Mesenchymal stem cell (in vitro differentiated cells and primary cell): Measurements from ENCODE around the gene ASB18.

ENCODE experiments used
- DNase-seq: peaks from one replicate; pipeline ENCODE4 v3.0.0-alpha.2; 2013
- H2AFZ ChIP-seq: one replicate; pipeline ENCODE4 v1.6.1; 2013; ENCODE audit warnings: low read depth, mild to moderate bottlenecking, control low read depth, inconsistent platforms, low read length, moderate library complexity
- H2AK5ac ChIP-seq: 2 replicates; pipeline ENCODE4 v1.6.1; 2013; ENCODE audit warnings: low read length, moderate library complexity, mild to moderate bottlenecking, inconsistent platforms; ENCODE audit not compliant: severe bottlenecking
- H2BK120ac ChIP-seq: one replicate; pipeline ENCODE4 v1.6.1; 2013; ENCODE audit warnings: low read depth, mild to moderate bottlenecking, inconsistent platforms, low read length, moderate library complexity
- H2BK12ac ChIP-seq, 2 experiments: one replicate each; pipeline ENCODE4 v1.6.1; 2013; ENCODE audit warnings: inconsistent platforms in 2 of 2, low read length in 2 of 2, mild to moderate bottlenecking in 2 of 2, moderate library complexity in 2 of 2, control low read depth in 1 of 2
- H2BK15ac ChIP-seq: one replicate; pipeline ENCODE4 v1.6.1; 2013; ENCODE audit warnings: mild to moderate bottlenecking, low read depth, inconsistent platforms; ENCODE audit not compliant: poor library complexity, severe bottlenecking
- H2BK5ac ChIP-seq: 2 replicates; pipeline ENCODE4 v1.6.1; 2013; ENCODE audit warnings: low read depth, mild to moderate bottlenecking, low read length, control low read depth, inconsistent platforms; ENCODE audit not compliant: poor library complexity, severe bottlenecking
- H3K14ac ChIP-seq, 2 experiments: one replicate each; pipeline ENCODE4 v1.6.1; 2013; ENCODE audit warnings: inconsistent platforms in 2 of 2, low read length in 2 of 2, control low read depth in 1 of 2, mild to moderate bottlenecking in 1 of 2, moderate library complexity in 1 of 2
- H3K18ac ChIP-seq, 2 experiments: one replicate each; pipeline ENCODE4 v1.6.1; 2013; ENCODE audit warnings: inconsistent platforms in 2 of 2, low read length in 2 of 2, control low read depth in 1 of 2, low read depth in 1 of 2, mild to moderate bottlenecking in 1 of 2
- H3K23ac ChIP-seq, 2 experiments: one replicate each; pipeline ENCODE4 v1.6.1; 2013; ENCODE audit warnings: inconsistent platforms in 2 of 2, low read length in 2 of 2, mild to moderate bottlenecking in 2 of 2, moderate library complexity in 2 of 2, control low read depth in 1 of 2
- H3K27ac ChIP-seq: 2 replicates; pipeline ENCODE4 v1.5.1; 2013; ENCODE audit warnings: mild to moderate bottlenecking, moderate library complexity, low read length, control low read depth, inconsistent platforms; ENCODE audit not compliant: poor library complexity, severe bottlenecking
- H3K27me3 ChIP-seq, 2 experiments: 2 replicates each; pipeline versions ENCODE4 v1.6.1 to v1.7.0; 2013; ENCODE audit warnings: low read length in 2 of 2, mild to moderate bottlenecking in 2 of 2, moderate library complexity in 2 of 2, control low read depth in 1 of 2, inconsistent platforms in 1 of 2; ENCODE audit not compliant: control insufficient read depth in 1 of 2, insufficient read depth in 1 of 2
- H3K36me3 ChIP-seq, 2 experiments: 2 replicates each; pipeline versions ENCODE4 v1.6.1 to v1.7.0; 2013; ENCODE audit warnings: low read length in 2 of 2, control low read depth in 1 of 2, inconsistent platforms in 1 of 2, low read depth in 1 of 2, mild to moderate bottlenecking in 1 of 2; ENCODE audit not compliant: insufficient read depth in 2 of 2, control insufficient read depth in 1 of 2
- H3K4ac ChIP-seq, 2 experiments: one replicate each; pipeline ENCODE4 v1.6.1; 2013; ENCODE audit warnings: inconsistent platforms in 2 of 2, low read length in 2 of 2, mild to moderate bottlenecking in 2 of 2, moderate library complexity in 2 of 2, control low read depth in 1 of 2, low read depth in 1 of 2
- H3K4me1 ChIP-seq: 2 replicates; pipeline ENCODE4 v1.6.1; 2013; ENCODE audit warnings: low read depth, low read length, control low read depth; ENCODE audit not compliant: control insufficient read depth, insufficient read depth
- H3K4me2 ChIP-seq: 2 replicates; pipeline ENCODE4 v1.6.1; 2013; ENCODE audit warnings: low read length, mild to moderate bottlenecking, inconsistent platforms; ENCODE audit not compliant: poor library complexity, severe bottlenecking
- H3K4me3 ChIP-seq, 2 experiments: 2 replicates each; pipeline versions ENCODE4 v1.5.1 to v1.7.0; 2013; ENCODE audit warnings: low read length in 2 of 2, mild to moderate bottlenecking in 2 of 2, control low read depth in 1 of 2, low read depth in 1 of 2; ENCODE audit not compliant: insufficient read depth in 1 of 2
- H3K79me1 ChIP-seq: replicated peaks from 2 replicates; pipeline ENCODE4 v1.6.1; 2013; ENCODE audit warnings: mild to moderate bottlenecking, control low read depth, low read length, inconsistent platforms; ENCODE audit not compliant: poor library complexity, severe bottlenecking
- H3K9ac ChIP-seq: 2 replicates; pipeline ENCODE4 v1.7.0; 2013; ENCODE audit warnings: mild to moderate bottlenecking, low read length, moderate library complexity
- H3K9me3 ChIP-seq: 2 replicates; pipeline ENCODE4 v1.7.0; 2013; ENCODE audit warnings: mild to moderate bottlenecking, low read length; ENCODE audit not compliant: control insufficient read depth
- H4K8ac ChIP-seq: one replicate; pipeline ENCODE4 v1.6.1; 2013; ENCODE audit warnings: inconsistent platforms, mild to moderate bottlenecking, low read length, moderate library complexity
- H4K91ac ChIP-seq: one replicate; pipeline ENCODE4 v1.6.1; 2013; ENCODE audit warnings: mild to moderate bottlenecking, low read length, inconsistent platforms
- WGBS: methylation state at CpG from one replicate; pipeline ENCODE4 v1.1.7; 2013; ENCODE audit warnings: mixed read lengths; 5-methylcytosine and 5-hydroxymethylcytosine counted together

ASB18 gene

GRCh38 chr2:236164925-236165841 lies 99.0 kb downstream of the ASB18 start:
- Histone ChIP-seq H3K4me1 (peaks cover 52% of the 10 kb centered on the region), H4K91ac (no peak overlapping the region), H2AFZ (no peak overlapping the region), H3K14ac (no peak overlapping the region), H3K4me3 (peak overlapping the region; percentile 57 to 78), H3K4ac (no peak overlapping the region), H2AK5ac (peak overlapping the region; percentile 20), H3K23ac (no peak overlapping the region), H2BK12ac (no peak overlapping the region), H3K9me3 (no peaks in the 10 kb centered on the region), H3K18ac (no peak overlapping the region), H3K9ac (no peak overlapping the region), H3K36me3 (peaks cover 0 to 9% of the 10 kb centered on the region in 2 experiments), H4K8ac (no peak overlapping the region), H3K27ac (no peak overlapping the region), H2BK15ac (no peak overlapping the region), H2BK120ac (no peak overlapping the region), H3K79me1 (peaks cover 12% of the 10 kb centered on the region), H3K27me3 (peaks cover 26 to 91% of the 10 kb centered on the region in 2 experiments), H2BK5ac (no peak overlapping the region), H3K4me2 (peak overlapping the region; percentile 98)
- 71% methylated on average over 12 of the region's 18 CpGs for WGBS
- DNase-seq = no peak

- Histone ChIP-seq H3K4me1 (peaks cover 54% of the 10 kb centered on the region), H3K4ac (no peak overlapping the region), H2BK5ac (no peak overlapping the region), H4K91ac (no peak overlapping the region), H3K27me3 (peaks cover 22 to 91% of the 10 kb centered on the region in 2 experiments), H3K4me2 (peak overlapping the region; percentile 98), H2AK5ac (no peak overlapping the region), H3K18ac (no peak overlapping the region), H3K79me1 (peaks cover 12% of the 10 kb centered on the region), H3K23ac (peak overlapping the region in 1 of 2 experiments; percentile 23), H4K8ac (no peak overlapping the region), H2AFZ (no peak overlapping the region), H2BK12ac (no peak overlapping the region), H3K9me3 (no peaks in the 10 kb centered on the region), H3K4me3 (peak overlapping the region; percentile 57 to 78), H3K14ac (no peak overlapping the region), H3K36me3 (peaks cover 0 to 9% of the 10 kb centered on the region in 2 experiments), H3K9ac (no peak overlapping the region), H3K27ac (no peak overlapping the region), H2BK120ac (no peak overlapping the region), H2BK15ac (no peak overlapping the region)
- peak; percentile 28 for DNase-seq
- WGBS = under 1% methylated on average over 58 of the region's 67 CpGs
These were observed 99.8 kb downstream of the ASB18 start for GRCh38 chr2:236164201-236164924.

DNA sequence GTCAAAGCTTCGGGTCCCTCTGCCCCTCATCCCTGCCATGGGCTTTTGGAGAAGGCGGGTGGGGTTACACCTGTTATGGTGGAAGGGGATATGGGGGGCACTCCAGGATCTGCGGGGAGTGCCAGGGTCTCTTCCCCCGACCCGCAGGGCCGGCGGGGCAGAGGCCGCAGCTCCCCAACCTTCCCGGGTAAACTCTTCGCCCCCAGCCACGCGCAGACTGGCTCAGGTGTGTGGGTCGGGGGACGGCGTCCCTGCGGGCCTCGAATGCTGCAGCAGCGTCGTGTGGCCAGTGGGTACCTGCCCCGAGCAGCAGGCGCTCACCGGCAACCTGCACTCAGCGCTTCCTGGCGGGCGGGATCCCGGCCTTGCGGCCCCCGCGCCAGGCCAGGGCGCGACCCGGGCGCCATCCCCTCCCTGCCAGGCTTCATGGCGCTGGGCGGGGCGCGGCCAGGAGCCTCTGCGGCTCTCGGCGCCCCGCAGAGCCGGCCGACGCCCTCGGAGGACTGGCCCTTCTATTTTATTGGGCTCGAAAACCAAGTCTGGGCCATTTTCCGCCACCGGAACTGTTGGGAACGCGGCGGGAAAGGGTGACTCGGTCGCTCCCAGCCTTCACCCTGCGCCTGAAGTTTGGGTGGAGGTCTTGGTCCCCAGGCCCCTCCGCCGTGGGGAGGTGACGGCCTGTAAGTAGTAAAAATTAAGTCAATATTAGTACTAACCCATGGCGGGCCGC lies 100.6 kb downstream of the ASB18 start:
- WGBS = 18% methylated on average over 52 of the region's 59 CpGs
- Histone ChIP-seq H2BK12ac (no peak overlapping the region), H4K91ac (no peak overlapping the region), H3K9me3 (no peaks in the 10 kb centered on the region), H2BK15ac (no peak overlapping the region), H3K9ac (no peak overlapping the region), H2BK5ac (no peak overlapping the region), H3K27ac (no peak overlapping the region), H3K23ac (peak overlapping the region in 1 of 2 experiments; percentile 50), H3K4me3 (peak overlapping the region; percentile 57 to 78), H3K4me2 (peak overlapping the region; percentile 98), H3K4me1 (peaks cover 52% of the 10 kb centered on the region), H3K18ac (no peak overlapping the region), H3K27me3 (peaks cover 22 to 90% of the 10 kb centered on the region in 2 experiments), H2AFZ (no peak overlapping the region), H2AK5ac (peak overlapping the region; percentile 22), H4K8ac (no peak overlapping the region), H3K36me3 (peaks cover 0 to 9% of the 10 kb centered on the region in 2 experiments), H3K79me1 (peaks cover 11% of the 10 kb centered on the region), H3K4ac (no peak overlapping the region), H2BK120ac (no peak overlapping the region), H3K14ac (no peak overlapping the region)
- no peak for DNase-seq
